Natural killer cell (primary cell): ENCODE data around the gene NOB1. TPM values are rescaled to one million over a fixed set of nuclear protein-coding genes. Genes with fewer than 3 reads are reported as not detected.

Experiments
- ATAC-seq, 3 donors: fragments of 150-1000 bp in 2 of 3; fragments of 200-7000 bp in 1 of 3; cut with Tn5 transposase; 1 replicate in 1 of 3; 2 replicates in 2 of 3; pipeline ENCODE4 v1.10.0; 2021; ENCODE audit warnings: mild to moderate bottlenecking in 2 of 3, moderate library complexity in 2 of 3
- DNase-seq, 2 donors: peaks; one replicate each; pipeline versions ENCODE4 v3.0.0 to v3.0.0-alpha.2; 2013 to 2021; ENCODE audit warnings: mixed read lengths in 1 of 2
- H3K27ac ChIP-seq: one replicate; pipeline ENCODE4 v1.5.1; 2013; ENCODE audit warnings: mild to moderate bottlenecking, low read length
- H3K27me3 ChIP-seq: one replicate; pipeline ENCODE4 v1.6.1; 2013; ENCODE audit warnings: low read length; ENCODE audit not compliant: control insufficient read depth, insufficient read depth
- H3K36me3 ChIP-seq: one replicate; pipeline ENCODE4 v1.6.1; 2013; ENCODE audit warnings: low read length; ENCODE audit not compliant: control insufficient read depth, insufficient read depth
- H3K4me1 ChIP-seq: one replicate; pipeline ENCODE4 v1.6.1; 2013; ENCODE audit warnings: low read length; ENCODE audit not compliant: control insufficient read depth, insufficient read depth
- H3K4me3 ChIP-seq: one replicate; pipeline ENCODE4 v1.5.1; 2013; ENCODE audit warnings: low read length
- H3K9me3 ChIP-seq: one replicate; pipeline ENCODE4 v1.6.1; 2013; ENCODE audit warnings: low read length; ENCODE audit not compliant: control insufficient read depth, insufficient read depth
- H3K27ac Mint-ChIP-seq, 2 donors: one replicate each; pipeline ENCODE4 v1.8.0; 2022; ENCODE audit warnings: mild to moderate bottlenecking in 2 of 2, mixed read lengths in 2 of 2, moderate library complexity in 1 of 2
- H3K27me3 Mint-ChIP-seq, 2 donors: one replicate each; pipeline ENCODE4 v1.8.0; 2022; ENCODE audit warnings: low read depth in 2 of 2, mixed read lengths in 2 of 2
- H3K36me3 Mint-ChIP-seq: one replicate; pipeline ENCODE4 v1.8.0; 2022; ENCODE audit warnings: mixed read lengths
- H3K4me1 Mint-ChIP-seq, 2 donors: one replicate each; pipeline ENCODE4 v1.8.0; 2022; ENCODE audit warnings: mixed read lengths in 2 of 2
- H3K4me3 Mint-ChIP-seq: one replicate; pipeline ENCODE4 v1.8.0; 2022; ENCODE audit warnings: mild to moderate bottlenecking, moderate library complexity, mixed read lengths
- H3K9me3 Mint-ChIP-seq, 2 donors: one replicate each; pipeline ENCODE4 v1.8.0; 2022; ENCODE audit warnings: mixed read lengths in 2 of 2
- CTCF ChIP-seq: fragments of 200-600 bp; IDR thresholded peaks from one replicate; pipeline ENCODE4 v1.8.0; 2022; ENCODE audit warnings: antibody characterized with exemption
- WGBS: methylation state at CpG from one replicate; pipeline ENCODE4 v1.1.7; 2013; ENCODE audit warnings: missing lambda C conversion rate; ENCODE audit not compliant: insufficient coverage; 5-methylcytosine and 5-hydroxymethylcytosine counted together
- intact Hi-C: fragments of 100-400 bp; cut with micrococcal nuclease; formaldehyde crosslinking; loops from one replicate; pipeline ENCODE4 v1.14.2; 2022
- total RNA-seq, 4 donors: library from RNA; stranded (reverse); fragments of 120-200 nt in 1 of 4; gene quantifications; one replicate each; pipeline versions ENCODE4 v1.2.3 to v1.2.4, GENCODE V29; 2013 to 2022

Gene NOB1
- 10 to 100 TPM; 20.9 to 34.4 (median 32.0) TPM for total RNA-seq
- 18.1 TPM for total RNA-seq (2013)

- under 1% methylated on average over 58 of the region's 58 CpGs for WGBS
- intact Hi-C loops, result loop anchor here (1.0 to 5.0 kb wide), 3 partner anchors 28 to 362 kb away; partner anchors contain the start of gene NQO1
Observed at GRCh38 chr16:69754469-69755310, at the start of gene NOB1. Gene NOB1, minus strand, starts transcription at chr16:69754926. Its CDS starts 16 bp downstream, at chr16:69754910.

GRCh38 chr16:69804297-69804696 lies 49.6 kb upstream of the NOB1 start:
- H3K36me3 Mint-ChIP-seq, result peaks cover 10% of the 10 kb centered on the region
- H3K4me3 ChIP-seq, result no peak overlapping the region
- peaks cover 38% of the 10 kb centered on the region for H3K36me3 ChIP-seq
- H3K27ac Mint-ChIP-seq, result peak overlapping the region in 1 of 2 donors; percentile 26
- H3K4me1 Mint-ChIP-seq, result no peaks in the 10 kb centered on the region
- no peak overlapping the region for H3K27ac ChIP-seq
- no peaks in the 10 kb centered on the region for H3K9me3 ChIP-seq
- ATAC-seq, result no peak
- no peaks in the 10 kb centered on the region for H3K4me1 ChIP-seq
- no peaks in the 10 kb centered on the region for H3K27me3 Mint-ChIP-seq
- no CpG with 5 or more reads among the region's 1 CpG for WGBS
- H3K27me3 ChIP-seq, result no peaks in the 10 kb centered on the region
- no peak for DNase-seq
- intact Hi-C loops, result no loop called here
- H3K4me3 Mint-ChIP-seq, result no peak overlapping the region
- TF ChIP-seq CTCF, result no peak
- H3K9me3 Mint-ChIP-seq, result no peaks in the 10 kb centered on the region

More at GRCh38 chr16:69754469-69755310, at the start of gene NOB1:
- peak; percentile 96 for TF ChIP-seq CTCF
- Histone ChIP-seq H3K4me1 (peaks cover 14% of the 10 kb centered on the region), H3K4me3 (peak within 1 kb of the TSS; percentile 78), H3K9me3 (no peaks in the 10 kb centered on the region), H3K27ac (peak within 1 kb of the TSS; percentile 51), H3K36me3 (peaks cover 16% of the 10 kb centered on the region), H3K27me3 (no peaks in the 10 kb centered on the region)
- no peaks in the 10 kb centered on the region for H3K27me3 Mint-ChIP-seq
- peaks cover 14 to 28% of the 10 kb centered on the region in 2 donors for H3K4me1 Mint-ChIP-seq
- H3K36me3 Mint-ChIP-seq, result no peaks in the 10 kb centered on the region
- H3K27ac Mint-ChIP-seq, result peak within 1 kb of the TSS; percentile 97 to 99
- peak within 1 kb of the TSS; percentile 100 for H3K4me3 Mint-ChIP-seq
- no peaks in the 10 kb centered on the region for H3K9me3 Mint-ChIP-seq
- DNase-seq, result peak; percentile 95 to 100
- ATAC-seq, result peak; percentile 97 to 98 (median 98)

GRCh38 chr16:69799611-69800031 lies 44.9 kb upstream of the NOB1 start:
- intact Hi-C loops, result loop anchor here (5.0 kb wide), 1 partner anchor 133 kb away; no protein-coding TSS in a partner anchor

More at GRCh38 chr16:69799611-69800031, 44.9 kb upstream of the NOB1 start:
- H3K4me3 ChIP-seq, result no peak overlapping the region
- peaks cover 15% of the 10 kb centered on the region for H3K36me3 Mint-ChIP-seq
- 97% methylated on average over 11 of the region's 11 CpGs for WGBS
- no peaks in the 10 kb centered on the region for H3K27me3 Mint-ChIP-seq
- H3K4me1 ChIP-seq, result no peaks in the 10 kb centered on the region
- H3K27ac Mint-ChIP-seq, result no peak overlapping the region
- TF ChIP-seq CTCF, result no peak
- H3K4me3 Mint-ChIP-seq, result no peak overlapping the region
- no peaks in the 10 kb centered on the region for H3K27me3 ChIP-seq
- H3K4me1 Mint-ChIP-seq, result peaks cover 0 to 1% of the 10 kb centered on the region in 2 donors
- no peak overlapping the region for H3K27ac ChIP-seq
- H3K36me3 ChIP-seq, result peaks cover 33% of the 10 kb centered on the region
- H3K9me3 ChIP-seq, result no peaks in the 10 kb centered on the region
- DNase-seq (no peak), ATAC-seq (no peak)
- no peaks in the 10 kb centered on the region for H3K9me3 Mint-ChIP-seq
